GM13976 (cell line): Measurements from ENCODE around the gene NRDC.

Experiments used
- DNase-seq: peaks from one replicate; pipeline ENCODE4 v3.0.0; 2012; ENCODE audit warnings: low spot score
- CTCF ChIP-seq: IDR thresholded peaks from 2 replicates; pipeline ENCODE4 v1.5.1; 2012; ENCODE audit warnings: borderline replicate concordance, mild to moderate bottlenecking; ENCODE audit not compliant: insufficient read depth; ENCODE audit errors: extremely low read depth, missing control alignments, control extremely low read depth
- in situ Hi-C: fragments of 300-500 bp; cut with MboI; formaldehyde crosslinking; loops from one replicate; pipeline ENCODE4 v1.12.0; 2022; ENCODE audit warnings: low sequenced_read_pairs, mixed read lengths, inconsistent platforms; ENCODE audit not compliant: unreplicated experiment

The NRDC gene

GRCh38 chr1:51859333-51859732 is 19.2 kb downstream of the NRDC start:
- no peak for TF ChIP-seq CTCF
- in situ Hi-C loops, result no loop called here
- no peak for DNase-seq

GRCh38 chr1:51858892-51859291 is 19.6 kb downstream of the NRDC start:
- TF ChIP-seq CTCF, result no peak
- DNase-seq, result no peak
- in situ Hi-C loops, result no loop called here

GRCh38 chr1:51856745-51857144 is 21.8 kb downstream of the NRDC start:
- in situ Hi-C loops, result no loop called here
- DNase-seq, result no peak
- TF ChIP-seq CTCF, result no peak

- DNase-seq, result no peak
Measured at GRCh38 chr1:51855624-51856023, 22.9 kb downstream of the NRDC start.

GRCh38 chr1:51853360-51853759 is 25.2 kb downstream of the NRDC start:
- TF ChIP-seq CTCF, result no peak
- in situ Hi-C loops, result no loop called here
- DNase-seq, result no peak

More at GRCh38 chr1:51855624-51856023, 22.9 kb downstream of the NRDC start:
- TF ChIP-seq CTCF, result no peak
- in situ Hi-C loops, result no loop called here

- no peak for TF ChIP-seq CTCF
- in situ Hi-C loops, result no loop called here
- no peak for DNase-seq
Measured at GRCh38 chr1:51851882-51852396, 26.6 kb downstream of the NRDC start.
